HepG2 (cell line): Measurements from ENCODE around the gene CLUH. TPM values are rescaled to one million over a fixed set of nuclear protein-coding genes. Genes with fewer than 3 reads are reported as not detected.

Source experiments
- ATF7 ChIP-seq, 2 experiments: fragments of 450-650 bp in 1 of 2; sonication (generic) in 1 of 2; formaldehyde crosslinking in 1 of 2; IDR thresholded peaks; 2 replicates each; pipeline versions ENCODE4 v1.4.0 to v1.6.1; 2016 to 2020; ENCODE audit warnings: antibody characterized with exemption in 1 of 2, mild to moderate bottlenecking in 1 of 2, missing genetic modification reagents in 1 of 2
- FOXC1 ChIP-seq: sonication (generic); formaldehyde crosslinking; IDR thresholded peaks from 2 replicates; pipeline ENCODE4 v1.8.0; 2022; ENCODE audit warnings: mild to moderate bottlenecking, missing genetic modification reagents, borderline replicate concordance
- HNF1B ChIP-seq: sonication (generic); formaldehyde crosslinking; IDR thresholded peaks from 2 replicates; pipeline ENCODE4 v1.5.1; 2020; ENCODE audit warnings: mild to moderate bottlenecking, moderate library complexity, missing genetic modification reagents
- IRF9 ChIP-seq: sonication (generic); formaldehyde crosslinking; IDR thresholded peaks from 2 replicates; pipeline ENCODE4 v1.8.0; 2022; ENCODE audit warnings: missing genetic modification reagents, mild to moderate bottlenecking, borderline replicate concordance
- KDM1A ChIP-seq: IDR thresholded peaks from 2 replicates; pipeline ENCODE4 v1.6.1; 2016; ENCODE audit warnings: missing compliant biosample characterization
- MAFG ChIP-seq: sonication (generic); formaldehyde crosslinking; IDR thresholded peaks from 2 replicates; pipeline ENCODE4 v1.5.1; 2020; ENCODE audit warnings: mild to moderate bottlenecking, missing genetic modification reagents
- MBD4 ChIP-seq: IDR thresholded peaks from 2 replicates; pipeline ENCODE4 v1.6.1; 2012; ENCODE audit warnings: low read length, inconsistent platforms, borderline replicate concordance
- MIER2 ChIP-seq: IDR thresholded peaks from 2 replicates; pipeline ENCODE4 v1.6.1; 2016; ENCODE audit warnings: missing biosample characterization, missing genetic modification reagents
- MYC ChIP-seq: sonication (generic); formaldehyde crosslinking; IDR thresholded peaks from 2 replicates; pipeline ENCODE4 v1.9.0; 2021; ENCODE audit warnings: missing genetic modification reagents, borderline replicate concordance
- RBM39 ChIP-seq: fragments of 200-400 bp; formaldehyde crosslinking; IDR thresholded peaks from one replicate; pipeline ENCODE4 v1.6.1; 2018; ENCODE audit warnings: antibody characterized with exemption, mild to moderate bottlenecking, low read depth, low read length; ENCODE audit not compliant: poor library complexity, severe bottlenecking
- REL ChIP-seq: sonication (generic); formaldehyde crosslinking; conservative IDR thresholded peaks from 2 replicates; pipeline ENCODE4 v1.8.0; 2022; ENCODE audit warnings: mild to moderate bottlenecking, missing genetic modification reagents, moderate library complexity
- SP140L ChIP-seq: sonication (generic); formaldehyde crosslinking; IDR thresholded peaks from 2 replicates; pipeline ENCODE4 v1.4.0; 2020; ENCODE audit warnings: missing genetic modification reagents, borderline replicate concordance
- SRY ChIP-seq: sonication (generic); formaldehyde crosslinking; IDR thresholded peaks from 2 replicates; pipeline ENCODE4 v1.8.0; 2022; ENCODE audit warnings: mild to moderate bottlenecking, missing genetic modification reagents
- TIGD3 ChIP-seq: sonication (generic); formaldehyde crosslinking; IDR thresholded peaks from 2 replicates; pipeline ENCODE4 v1.5.1; 2020; ENCODE audit warnings: mild to moderate bottlenecking, missing genetic modification reagents, borderline replicate concordance
- TP53 ChIP-seq: sonication (generic); formaldehyde crosslinking; conservative IDR thresholded peaks from 2 replicates; pipeline ENCODE4 v1.4.0; 2020; ENCODE audit warnings: missing genetic modification reagents
- ZFP62 ChIP-seq: sonication (generic); formaldehyde crosslinking; IDR thresholded peaks from 2 replicates; pipeline ENCODE4 v1.4.0; 2020; ENCODE audit warnings: missing genetic modification reagents
- ZNF136 ChIP-seq: sonication (generic); formaldehyde crosslinking; IDR thresholded peaks from 2 replicates; pipeline ENCODE4 v1.8.1; 2022; ENCODE audit warnings: low read depth, mild to moderate bottlenecking, moderate library complexity, missing genetic modification reagents
- ZNF326 ChIP-seq: sonication (generic); formaldehyde crosslinking; IDR thresholded peaks from 2 replicates; pipeline ENCODE4 v1.4.0; 2020; ENCODE audit warnings: missing genetic modification reagents, borderline replicate concordance
- ZNF576 ChIP-seq: sonication (generic); formaldehyde crosslinking; IDR thresholded peaks from 2 replicates; pipeline ENCODE4 v1.4.0; 2020; ENCODE audit warnings: mild to moderate bottlenecking, missing genetic modification reagents
- ZNF713 ChIP-seq: sonication (generic); formaldehyde crosslinking; IDR thresholded peaks from 2 replicates; pipeline ENCODE4 v1.4.0; 2020; ENCODE audit warnings: mild to moderate bottlenecking, missing genetic modification reagents
- ZNF781 ChIP-seq: sonication (generic); formaldehyde crosslinking; IDR thresholded peaks from 2 replicates; pipeline ENCODE4 v1.5.1; 2020; ENCODE audit warnings: borderline replicate concordance, mild to moderate bottlenecking, missing genetic modification reagents; ENCODE audit errors: not compliant biosample characterization
- ZSCAN30 ChIP-seq: sonication (generic); formaldehyde crosslinking; IDR thresholded peaks from 2 replicates; pipeline ENCODE4 v1.5.0; 2020; ENCODE audit warnings: mild to moderate bottlenecking, missing genetic modification reagents
- ZSCAN31 ChIP-seq: sonication (generic); formaldehyde crosslinking; IDR thresholded peaks from 2 replicates; pipeline ENCODE4 v1.5.0; 2020; ENCODE audit warnings: low read depth, mild to moderate bottlenecking, missing genetic modification reagents
- ZSCAN5A ChIP-seq: sonication (generic); formaldehyde crosslinking; IDR thresholded peaks from 2 replicates; pipeline ENCODE4 v1.8.0; 2022; ENCODE audit warnings: mild to moderate bottlenecking, missing genetic modification reagents, borderline replicate concordance
- polyA plus RNA-seq, 8 experiments: library from polyadenylated mRNA; depleted of rRNA in 3 of 8; stranded (reverse) in 7 of 8; unstranded in 1 of 8; fragments of >200 nt; fragmentation: Illumina TruSeq in 4 of 8; extraction: Trizol in 4 of 8; gene quantifications; 2 replicates each; pipeline versions ENCODE4 v1.2.1 to v1.2.3, GENCODE V29; 2011 to 2016; ENCODE audit warnings: low read depth in 4 of 8, missing spikeins in 1 of 8, mixed read lengths in 1 of 8; ENCODE audit not compliant: insufficient read depth in 1 of 8
- total RNA-seq, 5 experiments: library from RNA; depleted of rRNA; stranded (reverse); fragments of >200 nt; fragmentation: Illumina TruSeq; extraction: Trizol; gene quantifications; 2 replicates each; pipeline ENCODE4 v1.2.3, GENCODE V29; 2016; ENCODE audit warnings: low read depth in 1 of 5

The CLUH gene
- total and polyA plus RNA-seq, 2 of the 13 experiments (the other 11 are each of a cell fraction or from before 2014, with no cell fraction given) = 30.9 to 60.5 TPM

- TF ChIP-seq FOXC1 (CRISPR knock-in tag) (peak; percentile 91; the same call in 1 of the 2 replicates), MIER2 (CRISPR knock-in tag) (peak; percentile 99), REL (CRISPR knock-in tag) (peak; percentile 97), ZFP62 (no peak), KDM1A (CRISPR knock-in tag) (peak; percentile 53; the same call in 1 of the 2 replicates), TP53 (CRISPR knock-in tag) (peak; percentile 94; the same call in 1 of the 2 replicates), SRY (CRISPR knock-in tag) (peak; percentile 100), ZSCAN31 (CRISPR knock-in tag) (peak; percentile 86), IRF9 (CRISPR knock-in tag) (peak; percentile 94), MYC (CRISPR knock-in tag) (peak; percentile 80), MBD4 (no peak), ZNF136 (peak; percentile 63; the same call in 1 of the 2 replicates), TIGD3 (peak; percentile 77; the same call in 1 of the 2 replicates), ATF7 (IDR thresholded peaks at IDR 0.05) (no peak), ATF7 (CRISPR knock-in tag; IDR thresholded peaks at IDR 0.05) (no peak), SP140L (CRISPR knock-in tag) (peak; percentile 97; the same call in 1 of the 2 replicates), ZNF713 (CRISPR knock-in tag) (no peak), MAFG (CRISPR knock-in tag) (no peak), HNF1B (0 out of 2 replicates have a peak, but pooled peaks have one; percentile 49), ZNF576 (CRISPR knock-in tag) (0 out of 2 replicates have a peak, but pooled peaks have one; percentile 23), ZSCAN30 (CRISPR knock-in tag) (no peak), RBM39 (no peak), ZNF781 (CRISPR knock-in tag) (peak; percentile 90), ZSCAN5A (peak; percentile 50; the same call in 1 of the 2 replicates), ZNF326 (no peak)
These were observed 38.2 kb upstream of the CLUH start (continued) for GRCh38 chr17:2749784-2750181.
